HG03442 (cell line): ENCODE measurements around the gene RPH3AL.

Experiments
- ATAC-seq: cut with Tn5 transposase; IDR thresholded peaks from one replicate; pipeline ENCODE4 v1.9.1; 2021; ENCODE audit warnings: mild to moderate bottlenecking, moderate library complexity; ENCODE audit not compliant: unreplicated experiment

RPH3AL gene, protein sequence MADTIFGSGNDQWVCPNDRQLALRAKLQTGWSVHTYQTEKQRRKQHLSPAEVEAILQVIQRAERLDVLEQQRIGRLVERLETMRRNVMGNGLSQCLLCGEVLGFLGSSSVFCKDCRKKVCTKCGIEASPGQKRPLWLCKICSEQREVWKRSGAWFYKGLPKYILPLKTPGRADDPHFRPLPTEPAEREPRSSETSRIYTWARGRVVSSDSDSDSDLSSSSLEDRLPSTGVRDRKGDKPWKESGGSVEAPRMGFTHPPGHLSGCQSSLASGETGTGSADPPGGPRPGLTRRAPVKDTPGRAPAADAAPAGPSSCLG

DNA sequence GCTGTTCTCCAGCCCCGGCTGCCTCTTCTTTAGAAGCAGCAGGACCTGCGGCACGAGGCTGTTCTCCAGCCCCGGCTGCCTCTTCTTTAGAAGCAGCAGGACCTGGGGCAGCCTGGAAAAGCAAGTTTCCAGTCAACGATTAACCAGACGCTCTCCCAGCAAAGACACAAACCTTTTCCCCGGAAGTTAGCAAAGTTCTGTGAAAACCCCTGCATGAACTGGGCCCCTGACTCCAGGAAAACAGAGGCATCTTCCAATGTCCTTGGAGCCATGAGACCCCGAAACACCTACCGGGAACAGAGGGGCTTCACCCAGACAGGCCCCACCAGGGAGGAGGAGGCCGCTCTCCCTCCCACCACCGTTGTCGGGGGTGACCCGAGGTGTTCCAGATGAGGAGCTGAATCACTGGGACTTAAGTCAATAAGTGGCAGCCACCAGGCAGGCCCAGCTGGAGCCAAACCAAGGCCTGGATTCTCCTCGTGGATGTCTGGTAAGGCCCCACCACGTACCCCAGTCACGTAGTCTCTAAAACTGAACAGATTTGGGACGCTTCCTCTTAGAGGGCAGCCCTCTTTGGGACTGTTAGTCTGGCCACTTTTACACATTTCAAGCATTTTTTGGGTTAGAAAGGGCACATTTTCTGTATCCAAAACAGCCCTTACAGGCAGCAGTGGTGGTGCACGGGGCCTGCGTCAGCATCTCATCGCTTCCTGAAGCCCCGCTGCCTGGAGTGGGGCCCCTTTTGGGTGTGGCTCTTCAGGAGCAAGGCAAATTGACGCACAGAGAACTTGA lies at the start of gene RPH3AL:
Gene RPH3AL, minus strand, starts transcription at position 387 of the 792 bp plus-strand sequence. CDS start 25,264 bp downstream, outside the sequence.
- no peak for ATAC-seq

DNA sequence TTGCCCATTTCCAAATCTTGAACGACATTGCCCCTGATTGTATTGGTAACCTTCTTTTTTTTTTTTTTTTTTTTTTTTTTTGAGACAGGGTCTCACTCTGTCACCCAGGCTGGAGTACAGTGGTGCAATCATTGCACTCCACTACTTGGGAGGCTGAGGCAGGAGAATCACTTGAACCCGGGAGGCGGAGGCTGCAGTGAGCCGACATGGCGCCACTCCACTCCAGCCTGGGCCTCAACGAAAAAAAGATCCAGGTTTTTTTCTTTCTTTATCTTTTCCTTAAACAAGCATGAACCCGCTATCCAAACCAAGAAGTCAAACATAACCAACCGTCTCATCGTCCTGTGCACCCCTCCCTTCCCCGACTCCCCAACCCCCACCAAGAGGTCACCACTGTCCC lies 47.6 kb upstream of the RPH3AL start:
- no peak for ATAC-seq

DNA sequence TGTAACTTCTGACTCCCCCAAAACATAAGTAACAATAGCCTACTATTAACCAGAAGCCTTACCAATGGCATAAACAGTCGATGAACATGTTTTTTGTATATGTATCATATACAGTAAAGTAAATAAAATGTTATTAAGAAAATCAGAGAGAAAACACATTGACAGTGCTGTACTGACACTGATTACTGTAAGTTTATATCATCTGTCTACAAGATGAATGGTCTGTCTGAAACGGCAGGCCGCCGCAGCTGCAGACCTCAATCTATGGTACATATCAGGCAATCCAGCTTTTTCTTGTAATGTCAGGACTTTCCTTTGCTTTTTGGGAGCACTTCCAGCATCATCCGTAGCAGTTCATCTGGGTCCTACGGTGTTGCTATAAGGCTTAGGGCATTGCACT lies 44.2 kb upstream of the RPH3AL start:
- no peak for ATAC-seq

DNA sequence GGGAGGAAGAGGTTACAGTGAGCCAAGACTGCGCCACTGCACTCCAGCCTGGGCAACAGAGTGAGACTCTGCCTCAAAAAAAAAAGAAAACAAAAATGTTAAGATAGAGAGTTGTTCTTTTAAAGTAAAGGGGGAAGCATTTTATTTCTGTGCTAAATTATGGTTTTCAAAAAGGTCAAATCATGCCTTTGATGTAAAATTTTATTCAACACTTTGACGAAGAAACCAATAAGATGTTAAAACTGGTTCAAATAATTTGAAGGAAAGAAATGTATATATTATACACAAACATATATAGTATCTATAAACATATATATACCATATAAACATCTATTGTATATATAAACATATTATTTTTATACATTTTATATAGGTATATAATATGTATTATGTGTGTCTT lies 43.4 kb upstream of the RPH3AL start:
- ATAC-seq = no peak

DNA sequence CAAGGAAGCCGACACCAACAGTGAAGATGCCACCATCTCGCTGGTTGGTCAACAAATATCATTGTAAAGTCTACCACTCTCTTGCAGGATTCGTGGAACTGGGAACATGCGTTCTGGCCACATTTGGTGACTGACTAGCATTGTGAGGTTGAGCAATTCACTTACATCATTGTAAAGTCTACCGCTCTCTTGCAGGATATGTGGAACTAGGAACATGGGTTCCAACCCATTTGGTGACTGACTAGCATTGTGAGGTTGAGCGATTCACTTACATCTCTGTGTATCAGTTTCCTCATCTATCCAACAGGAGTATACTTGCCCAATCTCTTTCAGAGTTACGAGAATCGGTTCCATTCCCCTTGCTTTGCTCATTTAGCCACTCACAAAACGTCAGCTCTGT lies 42.6 kb upstream of the RPH3AL start:
- no peak for ATAC-seq

DNA sequence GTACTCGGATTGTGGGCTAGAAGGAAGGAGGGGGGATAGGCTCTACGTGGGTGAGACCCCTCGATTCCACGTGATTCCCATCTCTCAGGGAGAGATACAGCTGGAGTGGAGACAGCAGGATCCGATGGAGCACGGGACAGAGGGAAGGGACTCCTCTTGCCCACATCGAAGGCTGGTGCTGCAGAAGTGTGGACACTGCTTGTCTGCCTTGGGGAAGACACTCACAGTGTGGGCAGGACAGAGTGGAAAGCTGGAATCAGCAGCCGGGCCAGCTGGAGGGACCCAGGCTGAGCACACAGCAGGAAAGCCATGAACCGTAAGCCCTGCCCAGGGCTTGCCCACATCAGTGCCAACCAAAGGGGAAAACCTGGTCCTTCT lies 42.1 kb upstream of the RPH3AL start:
- ATAC-seq = no peak

DNA sequence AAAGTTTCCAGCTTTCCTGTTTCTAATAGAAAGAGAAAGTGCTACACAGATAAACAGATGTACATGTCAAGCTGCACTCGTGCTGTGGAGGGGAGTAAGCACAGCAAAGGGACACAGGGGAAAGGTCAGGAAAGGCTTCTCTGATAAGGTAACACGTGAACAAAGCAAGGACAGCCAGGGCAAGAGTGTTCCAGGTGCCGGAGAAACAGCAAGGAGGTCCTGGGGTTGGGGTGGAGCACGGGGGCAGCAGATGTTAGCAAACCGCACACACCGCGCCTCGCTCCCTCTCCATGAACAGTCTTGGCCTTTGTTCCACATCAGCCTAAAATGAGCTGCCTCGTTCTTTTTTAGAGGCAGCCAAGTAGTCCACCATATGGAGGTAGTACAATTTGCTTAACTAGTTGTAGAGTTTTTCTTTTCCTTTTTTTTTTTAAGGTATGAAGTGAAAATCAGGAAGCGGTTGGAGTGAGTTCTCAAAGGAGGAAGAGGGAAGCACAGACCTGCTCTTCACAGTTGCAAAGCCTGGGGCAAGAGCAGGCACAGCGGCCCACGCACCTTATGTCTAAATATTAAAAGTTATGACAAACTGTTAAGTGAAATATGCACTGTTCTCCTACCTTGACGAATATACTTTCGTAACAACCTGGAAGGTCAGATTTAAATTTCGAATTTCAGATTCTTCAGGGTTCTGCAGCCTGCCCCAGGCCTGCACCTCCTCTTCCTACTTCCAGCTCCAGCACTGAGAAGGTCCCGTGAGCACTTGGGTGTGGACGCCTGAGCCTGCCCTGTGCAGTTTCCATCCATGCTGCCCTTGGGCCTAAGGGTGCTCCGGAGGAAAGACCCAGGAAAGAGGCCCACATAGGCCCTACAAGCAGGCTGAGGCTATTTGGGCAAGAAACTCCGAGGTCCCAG lies 41.5 kb upstream of the RPH3AL start:
- ATAC-seq = no peak

DNA sequence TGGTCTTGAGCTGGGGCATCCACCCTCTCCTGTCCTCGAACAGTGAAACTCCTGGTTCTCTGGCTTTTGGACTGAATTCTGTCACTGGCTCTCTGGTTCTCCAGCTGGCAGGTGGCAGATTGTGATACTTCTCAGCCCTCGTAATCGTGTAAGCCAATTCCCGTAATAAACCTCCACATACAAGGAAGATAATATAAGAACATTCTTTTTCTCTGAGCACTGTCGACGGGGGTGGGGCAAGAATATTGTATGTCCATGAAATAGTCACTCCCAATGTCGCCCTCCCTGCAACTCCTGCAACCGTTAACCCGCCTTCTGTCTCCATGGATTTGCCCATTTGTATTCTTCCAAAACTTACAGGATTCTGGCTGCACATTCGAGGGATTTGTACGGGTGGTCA lies 39.2 kb upstream of the RPH3AL start:
- no peak for ATAC-seq

DNA sequence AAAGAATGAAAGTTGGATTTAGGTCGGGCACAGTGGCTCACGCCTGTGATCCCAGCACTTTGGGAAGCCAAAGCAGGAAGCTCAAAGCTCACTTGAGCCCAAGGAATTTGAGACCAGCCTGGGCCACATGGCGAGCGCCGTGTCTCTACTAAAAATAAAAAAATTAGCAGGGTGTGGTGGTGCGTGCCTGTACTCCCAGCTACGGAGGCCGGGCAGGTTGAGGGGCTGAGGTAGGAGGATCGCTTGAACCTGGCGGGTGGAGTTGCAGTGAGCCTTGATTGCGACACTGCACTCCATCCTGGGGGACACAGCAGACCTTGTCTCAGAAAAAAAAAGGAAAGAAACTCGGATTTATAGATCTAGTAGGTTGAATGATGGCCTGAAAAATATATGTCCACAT lies 37.4 kb upstream of the RPH3AL start:
- ATAC-seq = no peak

DNA sequence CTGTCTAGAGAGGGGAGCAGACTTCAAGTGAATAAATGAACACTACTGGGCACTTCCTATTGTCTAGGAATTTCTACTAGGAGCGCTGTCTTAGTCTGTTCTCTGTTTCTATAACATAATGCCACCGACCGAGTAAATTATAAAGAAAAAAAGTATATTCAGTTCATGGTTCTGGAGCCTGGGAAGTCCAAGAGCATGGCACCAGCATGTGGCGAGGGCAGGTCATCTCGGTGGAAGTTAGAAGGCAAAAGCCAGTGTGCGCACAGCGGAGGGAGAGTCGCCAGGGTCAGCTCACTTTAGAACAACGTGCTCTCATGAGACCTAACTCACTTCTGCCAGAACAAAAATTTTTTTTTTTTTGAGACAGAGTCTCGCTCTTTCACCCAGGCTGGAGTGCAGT lies 35.5 kb upstream of the RPH3AL start:
- no peak for ATAC-seq

DNA sequence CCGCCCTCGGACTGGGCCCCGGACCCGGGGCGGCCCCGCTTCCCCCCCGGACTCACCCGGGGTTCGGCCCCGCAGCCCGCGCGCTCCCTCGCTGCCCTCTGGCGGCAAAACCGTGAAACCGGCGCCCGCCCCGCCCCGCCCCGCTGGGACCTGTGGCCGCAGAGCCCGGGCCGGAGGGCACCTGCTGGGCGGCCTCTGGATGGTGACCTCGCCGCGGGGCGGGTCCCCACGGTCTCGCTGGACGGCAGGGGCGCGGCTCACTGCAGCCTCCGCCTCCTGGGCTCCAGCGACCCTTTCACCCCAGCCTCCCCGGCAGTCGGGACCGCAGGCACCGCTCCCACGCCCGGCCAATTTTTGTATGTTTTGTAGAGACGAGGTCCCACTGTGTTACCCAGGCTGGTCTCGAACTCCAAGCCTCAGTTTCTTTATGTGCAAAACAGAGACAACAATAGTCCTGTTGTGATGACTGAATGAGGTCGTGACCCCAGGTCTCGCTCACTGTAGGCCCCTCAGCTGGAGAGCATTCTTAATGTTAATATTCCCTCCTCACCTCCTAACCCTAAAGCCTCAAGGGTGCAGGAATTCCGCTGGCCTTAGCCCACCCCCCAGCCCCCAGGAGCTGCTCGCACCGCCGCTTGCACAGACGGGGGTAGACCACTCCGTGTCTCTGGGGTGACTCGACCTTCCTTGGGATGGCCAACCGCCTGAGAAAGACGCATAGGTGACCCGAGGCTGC lies 33.7 kb upstream of the RPH3AL start:
- peak; percentile 49 for ATAC-seq

DNA sequence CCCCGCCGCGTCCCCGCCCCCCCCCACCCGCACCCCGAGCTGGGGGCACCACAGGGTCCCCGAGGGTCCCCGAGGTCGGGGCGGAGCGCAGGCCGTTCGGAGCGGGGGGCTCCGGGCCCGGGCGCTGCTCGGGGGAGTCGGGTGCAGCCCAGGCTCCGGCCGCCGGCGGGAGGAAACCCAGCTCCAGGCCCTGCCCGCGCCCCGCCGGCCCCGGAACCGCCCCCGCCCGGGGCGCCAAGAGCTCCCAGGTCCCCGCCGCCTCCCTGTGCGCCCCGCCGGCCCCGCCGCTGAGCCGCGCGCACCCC lies 33.2 kb upstream of the RPH3AL start:
- peak; percentile 21 for ATAC-seq

DNA sequence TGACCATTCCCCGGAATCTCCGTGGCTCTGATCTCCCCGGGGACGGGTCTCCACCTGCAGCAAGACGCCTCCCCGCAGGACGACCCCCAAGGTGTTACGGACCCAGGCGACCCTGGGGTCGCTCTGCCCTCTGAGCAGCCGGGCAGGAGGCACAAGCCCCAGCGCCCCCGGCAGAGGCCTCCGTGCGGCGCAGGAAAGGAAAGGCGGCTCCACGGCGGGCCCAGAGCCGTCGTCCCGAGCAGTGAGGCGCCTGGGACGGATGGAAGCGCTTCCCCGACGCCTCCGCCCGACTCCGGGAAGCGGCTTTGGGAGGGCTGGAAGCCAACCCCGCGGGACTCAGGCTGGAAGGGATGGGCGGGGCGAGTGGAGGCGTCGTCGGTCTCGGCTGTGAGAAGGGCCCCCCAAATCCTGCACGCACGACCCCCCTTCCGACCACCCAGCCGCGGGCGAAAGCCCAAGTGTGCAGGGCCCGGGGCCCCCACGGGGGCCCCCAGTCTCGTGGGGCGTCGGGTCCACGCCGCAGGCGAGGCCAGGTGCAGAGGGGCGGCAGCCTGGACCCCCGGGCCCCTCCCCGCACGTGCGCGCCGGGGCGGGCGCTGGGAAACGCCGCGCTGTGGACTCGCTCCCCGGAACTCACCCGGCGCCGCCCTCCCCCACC lies 32.7 kb upstream of the RPH3AL start:
- no peak for ATAC-seq

DNA sequence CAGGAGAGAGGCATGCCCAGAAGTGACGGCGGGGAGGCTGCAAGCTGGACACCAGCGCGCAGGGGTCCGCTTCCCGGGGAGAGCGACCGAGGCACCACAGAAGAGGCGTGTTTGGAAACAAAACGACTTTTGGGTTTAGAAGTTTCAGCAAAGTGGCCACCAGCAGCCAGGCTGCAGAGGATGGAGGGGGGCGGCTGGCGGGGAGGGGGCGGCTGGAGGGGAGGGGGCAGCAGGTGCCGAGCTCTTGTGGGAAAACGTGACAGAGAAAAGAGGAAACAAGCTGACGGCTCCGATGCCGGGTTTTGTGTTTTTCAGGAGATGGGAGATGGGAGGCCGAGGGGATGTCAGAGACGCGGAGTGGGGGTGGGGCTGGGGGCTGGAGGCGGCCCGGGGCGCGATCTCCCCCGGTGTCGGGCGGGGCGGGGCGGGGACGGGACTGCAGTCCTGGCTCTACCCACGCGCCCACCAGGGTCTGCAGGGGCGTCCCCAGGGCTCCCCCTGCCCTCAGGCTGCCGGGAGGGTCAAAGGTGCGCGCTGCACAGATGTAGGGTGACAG lies 32.1 kb upstream of the RPH3AL start:
- no peak for ATAC-seq

DNA sequence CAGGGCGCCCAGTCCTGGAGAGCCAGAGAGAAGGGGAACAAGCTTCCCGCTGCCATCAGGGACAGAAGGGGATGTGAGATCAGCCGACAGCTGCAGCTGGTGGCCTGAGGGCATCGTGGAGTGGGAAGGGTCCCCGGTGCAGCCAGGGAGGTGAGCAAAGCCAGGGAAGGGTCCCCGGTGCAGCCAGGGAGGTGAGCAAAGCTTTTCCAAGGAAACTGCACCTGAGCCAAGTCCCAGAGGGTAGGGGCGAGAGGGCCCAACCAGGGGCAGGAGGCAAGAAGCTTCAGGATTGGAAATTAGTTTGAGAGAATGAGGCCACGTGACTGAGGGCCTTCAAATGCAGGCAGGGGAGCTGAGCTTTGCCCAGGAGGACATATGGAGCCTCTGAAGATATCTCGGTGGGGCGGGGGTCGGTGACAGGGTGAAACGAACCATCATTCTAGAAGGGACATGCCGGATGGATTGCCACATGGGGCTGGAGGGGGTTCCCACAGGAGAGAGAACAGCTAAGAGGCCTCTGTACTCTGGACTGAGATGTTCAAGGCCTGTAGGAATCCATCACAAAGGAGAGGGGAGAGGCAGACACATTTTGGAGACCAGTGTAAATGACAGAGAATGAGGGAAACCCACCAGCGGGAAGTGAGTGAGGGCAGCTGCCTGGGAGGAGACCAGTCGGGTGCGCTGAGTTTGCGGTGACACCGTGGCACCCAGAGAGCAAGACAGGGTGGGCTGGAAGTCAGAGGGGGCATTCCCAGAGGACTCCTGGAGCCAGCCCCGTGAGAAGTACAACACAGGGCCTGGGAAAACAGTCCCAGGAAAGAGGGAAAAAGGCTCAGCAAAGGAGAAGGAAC lies 31.4 kb upstream of the RPH3AL start:
- ATAC-seq = no peak

DNA sequence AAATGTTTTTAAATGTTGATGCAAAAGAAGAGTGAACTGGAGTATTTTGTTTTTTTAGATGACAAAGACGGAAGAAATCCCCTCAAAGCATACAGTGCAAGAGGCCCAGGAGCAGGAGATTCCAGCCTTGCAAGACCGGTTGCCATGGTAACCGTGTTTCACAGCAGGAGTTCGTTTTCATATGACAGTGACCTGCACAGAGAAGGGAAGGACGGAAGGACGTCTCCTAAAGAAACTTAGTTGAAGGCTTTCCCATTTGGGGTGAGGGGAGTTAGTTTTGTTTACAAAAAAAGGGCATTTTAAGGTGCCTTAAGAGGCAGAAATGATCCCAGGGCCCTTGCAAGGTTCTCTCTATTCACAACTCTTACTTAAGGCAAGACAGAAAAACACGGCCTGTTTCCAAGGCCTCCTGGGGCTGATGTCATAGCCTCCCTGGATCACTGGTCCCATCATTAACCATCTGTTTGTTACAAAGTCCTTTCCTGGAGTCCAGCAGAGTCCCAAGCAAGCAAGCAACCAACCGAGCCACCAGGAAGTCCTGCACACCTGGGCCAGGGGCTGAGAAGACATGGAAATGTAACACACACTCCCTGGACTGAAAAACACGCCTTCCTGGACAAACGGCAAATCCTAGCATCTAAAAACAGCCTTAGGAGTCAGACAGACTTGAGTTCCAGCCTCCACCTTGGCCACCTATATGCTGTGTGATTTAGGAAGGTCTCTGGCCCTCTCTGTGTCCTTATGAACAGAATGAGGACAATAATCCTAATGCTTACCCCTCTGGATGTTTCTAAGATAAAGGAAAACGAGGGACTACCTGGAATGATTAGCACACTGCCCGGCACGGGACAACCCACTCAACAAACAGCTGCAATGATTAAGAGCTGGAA lies 30.3 kb upstream of the RPH3AL start:
- no peak for ATAC-seq

DNA sequence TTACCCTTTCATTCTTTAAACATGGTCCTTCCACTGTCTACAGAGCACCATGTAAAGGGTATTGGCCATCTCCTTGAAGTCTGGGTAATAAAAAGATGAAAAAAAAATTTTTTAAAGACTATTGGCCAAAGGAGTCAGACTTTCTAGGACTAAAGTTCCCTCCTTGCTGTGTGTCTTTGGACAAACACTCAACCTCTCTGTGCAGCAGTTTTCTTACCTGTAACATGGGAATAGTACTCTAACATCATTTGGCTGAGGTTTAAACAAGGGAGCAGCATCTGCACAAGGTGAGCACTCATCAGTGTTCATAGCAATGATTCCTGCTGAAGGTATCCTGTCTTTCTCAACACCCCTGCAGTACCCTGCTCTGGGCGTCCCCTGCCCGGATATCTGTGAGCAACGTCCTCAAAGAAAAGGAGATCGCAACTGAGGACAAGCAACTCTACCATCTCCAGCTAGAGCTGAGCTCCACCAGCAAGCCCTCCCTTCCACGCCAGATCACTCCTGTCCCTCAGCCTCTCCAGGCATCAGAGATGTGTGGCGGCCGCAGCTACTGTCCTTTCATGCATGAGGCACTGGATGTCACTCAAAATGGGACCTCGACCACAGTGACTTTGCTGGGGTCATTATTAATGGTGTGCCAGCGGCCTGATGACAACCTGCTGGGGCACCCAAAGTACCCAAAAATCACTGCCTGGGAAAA lies 29.5 kb upstream of the RPH3AL start:
- ATAC-seq = no peak

DNA sequence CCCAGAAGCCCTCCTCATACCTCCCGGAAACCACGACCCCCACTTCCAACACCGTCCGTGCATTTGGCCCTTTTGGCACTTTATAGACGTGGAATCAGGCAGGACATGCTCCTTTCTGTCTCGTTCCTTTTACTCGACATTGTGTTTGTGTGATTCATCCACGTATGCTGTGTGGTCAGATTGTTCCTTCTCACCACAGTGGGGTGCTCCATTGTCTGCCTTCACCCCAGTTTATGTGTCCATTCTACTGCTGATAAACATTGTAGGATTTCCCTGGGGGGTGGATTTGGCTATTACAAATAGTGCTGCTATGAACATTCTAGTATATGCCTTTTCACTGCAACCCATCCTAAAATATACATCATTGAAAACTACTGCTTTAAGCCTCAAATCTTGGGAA lies 28.9 kb upstream of the RPH3AL start:
- ATAC-seq = no peak
